HEK293 (cell line): ENCODE measurements around the gene NRF1.
A peak's percentile ranks its signal among the peaks of the same experiment; 100 is the strongest.

ENCODE experiments used
- BCL11B ChIP-seq: fragments of 450-650 bp; formaldehyde crosslinking; IDR thresholded peaks from 2 replicates; pipeline ENCODE4 v1.5.1; 2016; ENCODE audit warnings: low read depth, missing biosample characterization, missing genetic modification characterization
- ELK4 ChIP-seq: IDR thresholded peaks from 2 replicates; pipeline ENCODE4 v1.6.1; 2011; ENCODE audit warnings: mild to moderate bottlenecking, low read depth, low read length, borderline replicate concordance
- KLF17 ChIP-seq: fragments of 450-650 bp; formaldehyde crosslinking; IDR thresholded peaks from 2 replicates; pipeline ENCODE4 v1.5.1; 2016; ENCODE audit warnings: missing biosample characterization, missing genetic modification characterization
- ZBTB10 ChIP-seq: fragments of 450-650 bp; formaldehyde crosslinking; IDR thresholded peaks from 2 replicates; pipeline ENCODE4 v1.5.1; 2016; ENCODE audit warnings: missing biosample characterization, missing genetic modification characterization
- ZBTB21 ChIP-seq: fragments of 450-650 bp; formaldehyde crosslinking; IDR thresholded peaks from 2 replicates; pipeline ENCODE4 v1.5.1; 2017; ENCODE audit warnings: missing biosample characterization, missing genetic modification characterization
- ZBTB49 ChIP-seq: fragments of 450-650 bp; formaldehyde crosslinking; IDR thresholded peaks from 2 replicates; pipeline ENCODE4 v1.5.1; 2016; ENCODE audit warnings: missing biosample characterization, missing genetic modification characterization, low read depth
- ZEB2 ChIP-seq: fragments of 450-650 bp; formaldehyde crosslinking; IDR thresholded peaks from 2 replicates; pipeline ENCODE4 v1.5.1; 2016; ENCODE audit warnings: missing biosample characterization, missing genetic modification characterization
- ZIC2 ChIP-seq: fragments of 450-650 bp; formaldehyde crosslinking; IDR thresholded peaks from 2 replicates; pipeline ENCODE4 v1.5.1; 2016; ENCODE audit warnings: missing biosample characterization, missing genetic modification characterization
- ZNF112 ChIP-seq: fragments of 450-650 bp; formaldehyde crosslinking; IDR thresholded peaks from 2 replicates; pipeline ENCODE4 v1.5.0; 2017; ENCODE audit warnings: missing biosample characterization, missing genetic modification characterization
- ZNF132 ChIP-seq: fragments of 450-650 bp; formaldehyde crosslinking; IDR thresholded peaks from 2 replicates; pipeline ENCODE4 v1.5.1; 2017; ENCODE audit warnings: missing biosample characterization, missing genetic modification characterization, borderline replicate concordance
- ZNF157 ChIP-seq: fragments of 450-650 bp; formaldehyde crosslinking; IDR thresholded peaks from 2 replicates; pipeline ENCODE4 v1.5.1; 2016; ENCODE audit warnings: missing biosample characterization, missing genetic modification characterization
- ZNF174 ChIP-seq: fragments of 450-650 bp; formaldehyde crosslinking; IDR thresholded peaks from 2 replicates; pipeline ENCODE4 v1.5.0; 2017; ENCODE audit warnings: missing biosample characterization, mild to moderate bottlenecking, missing genetic modification characterization
- ZNF175 ChIP-seq: fragments of 450-650 bp; formaldehyde crosslinking; IDR thresholded peaks from 2 replicates; pipeline ENCODE4 v1.5.1; 2016; ENCODE audit warnings: missing biosample characterization, missing genetic modification characterization
- ZNF18 ChIP-seq: fragments of 450-650 bp; formaldehyde crosslinking; IDR thresholded peaks from 2 replicates; pipeline ENCODE4 v1.5.1; 2016; ENCODE audit warnings: missing biosample characterization, missing genetic modification characterization
- ZNF23 ChIP-seq: fragments of 450-650 bp; formaldehyde crosslinking; IDR thresholded peaks from 2 replicates; pipeline ENCODE4 v1.5.1; 2016; ENCODE audit warnings: missing biosample characterization, missing genetic modification characterization, borderline replicate concordance
- ZNF24 ChIP-seq: fragments of 450-650 bp; formaldehyde crosslinking; IDR thresholded peaks from 2 replicates; pipeline ENCODE4 v1.5.1; 2016; ENCODE audit warnings: missing biosample characterization, missing genetic modification characterization
- ZNF324 ChIP-seq: fragments of 450-650 bp; formaldehyde crosslinking; IDR thresholded peaks from 2 replicates; pipeline ENCODE4 v1.5.1; 2016; ENCODE audit warnings: missing biosample characterization, missing genetic modification characterization
- ZNF366 ChIP-seq: fragments of 450-650 bp; formaldehyde crosslinking; conservative IDR thresholded peaks from 2 replicates; pipeline ENCODE4 v1.5.1; 2016; ENCODE audit warnings: missing biosample characterization, missing genetic modification characterization
- ZNF391 ChIP-seq: fragments of 450-650 bp; formaldehyde crosslinking; IDR thresholded peaks from 2 replicates; pipeline ENCODE4 v1.5.1; 2016; ENCODE audit warnings: low read depth, missing biosample characterization, missing genetic modification characterization, borderline replicate concordance
- ZNF416 ChIP-seq: fragments of 450-650 bp; formaldehyde crosslinking; IDR thresholded peaks from 2 replicates; pipeline ENCODE4 v1.5.1; 2016; ENCODE audit warnings: missing biosample characterization, missing genetic modification characterization
- ZNF600 ChIP-seq: fragments of 450-650 bp; formaldehyde crosslinking; IDR thresholded peaks from 2 replicates; pipeline ENCODE4 v1.5.1; 2016; ENCODE audit warnings: missing biosample characterization, missing genetic modification characterization
- ZNF658 ChIP-seq: fragments of 450-650 bp; formaldehyde crosslinking; IDR thresholded peaks from 2 replicates; pipeline ENCODE4; 2016; ENCODE audit warnings: missing biosample characterization, missing genetic modification characterization
- ZNF701 ChIP-seq: fragments of 450-650 bp; formaldehyde crosslinking; IDR thresholded peaks from 2 replicates; pipeline ENCODE4 v1.5.1; 2016; ENCODE audit warnings: missing biosample characterization, missing genetic modification characterization
- ZNF707 ChIP-seq: fragments of 450-650 bp; formaldehyde crosslinking; IDR thresholded peaks from 2 replicates; pipeline ENCODE4 v1.5.1; 2016; ENCODE audit warnings: missing biosample characterization, missing genetic modification characterization
- ZNF785 ChIP-seq: fragments of 450-650 bp; formaldehyde crosslinking; IDR thresholded peaks from 2 replicates; pipeline ENCODE4 v1.5.1; 2016; ENCODE audit warnings: missing biosample characterization, missing genetic modification characterization
- ZNF791 ChIP-seq: fragments of 450-650 bp; formaldehyde crosslinking; IDR thresholded peaks from 2 replicates; pipeline ENCODE4 v1.5.1; 2016; ENCODE audit warnings: missing biosample characterization, missing genetic modification characterization
- ZNF843 ChIP-seq: fragments of 450-650 bp; formaldehyde crosslinking; IDR thresholded peaks from 2 replicates; pipeline ENCODE4 v1.5.1; 2016; ENCODE audit warnings: missing biosample characterization, missing genetic modification characterization
- ZSCAN18 ChIP-seq: fragments of 450-650 bp; formaldehyde crosslinking; IDR thresholded peaks from 2 replicates; pipeline ENCODE4 v1.5.1; 2016; ENCODE audit warnings: missing biosample characterization, missing genetic modification characterization

NRF1 gene

GRCh38 chr7:129611246-129612111, at the start of gene NRF1 (continued):
- TF ChIP-seq ZNF843 (tag by site-specific recombination) (no peak), ZNF112 (tag by site-specific recombination) (no peak), ZNF707 (no peak), ZNF785 (0 out of 2 replicates have a peak, but pooled peaks have one; percentile 70), ZNF23 (no peak), ZNF24 (tag by site-specific recombination) (0 out of 2 replicates have a peak, but pooled peaks have one; percentile 42), ZNF366 (tag by site-specific recombination) (no peak), ZNF658 (tag by site-specific recombination) (no peak), ELK4 (no peak), ZNF174 (tag by site-specific recombination) (no peak), ZBTB49 (no peak), ZSCAN18 (no peak), ZEB2 (0 out of 2 replicates have a peak, but pooled peaks have one; percentile 37), BCL11B (tag by site-specific recombination) (no peak), ZNF324 (no peak), ZBTB10 (tag by site-specific recombination) (peak; percentile 70), ZNF132 (tag by site-specific recombination) (no peak), ZNF157 (no peak), ZBTB21 (no peak; the same call in 1 of the 2 replicates), ZNF175 (tag by site-specific recombination) (no peak), KLF17 (tag by site-specific recombination) (peak; percentile 61; the same call in 1 of the 2 replicates), ZIC2 (tag by site-specific recombination) (no peak), ZNF791 (tag by site-specific recombination) (no peak), ZNF391 (tag by site-specific recombination) (peak; percentile 82; the same call in 1 of the 2 replicates), ZNF600 (tag by site-specific recombination) (peak; percentile 78), ZNF416 (tag by site-specific recombination) (no peak), ZNF18 (tag by site-specific recombination) (no peak), ZNF701 (tag by site-specific recombination) (no peak)
